Femur (tissue), 1 donor: ENCODE data around the gene MT1M.
A peak's percentile ranks its signal among the peaks of the same experiment; 100 is the strongest.
"Not testable (repeated sequence)": the region's sequence is repeated elsewhere in the genome, so short reads cannot be mapped to it uniquely, and the experiment has no call there.

ENCODE experiments used
- DNase-seq: peaks from one replicate; pipeline ENCODE4 v3.0.0-alpha.2; 2017

The MT1M gene

DNA sequence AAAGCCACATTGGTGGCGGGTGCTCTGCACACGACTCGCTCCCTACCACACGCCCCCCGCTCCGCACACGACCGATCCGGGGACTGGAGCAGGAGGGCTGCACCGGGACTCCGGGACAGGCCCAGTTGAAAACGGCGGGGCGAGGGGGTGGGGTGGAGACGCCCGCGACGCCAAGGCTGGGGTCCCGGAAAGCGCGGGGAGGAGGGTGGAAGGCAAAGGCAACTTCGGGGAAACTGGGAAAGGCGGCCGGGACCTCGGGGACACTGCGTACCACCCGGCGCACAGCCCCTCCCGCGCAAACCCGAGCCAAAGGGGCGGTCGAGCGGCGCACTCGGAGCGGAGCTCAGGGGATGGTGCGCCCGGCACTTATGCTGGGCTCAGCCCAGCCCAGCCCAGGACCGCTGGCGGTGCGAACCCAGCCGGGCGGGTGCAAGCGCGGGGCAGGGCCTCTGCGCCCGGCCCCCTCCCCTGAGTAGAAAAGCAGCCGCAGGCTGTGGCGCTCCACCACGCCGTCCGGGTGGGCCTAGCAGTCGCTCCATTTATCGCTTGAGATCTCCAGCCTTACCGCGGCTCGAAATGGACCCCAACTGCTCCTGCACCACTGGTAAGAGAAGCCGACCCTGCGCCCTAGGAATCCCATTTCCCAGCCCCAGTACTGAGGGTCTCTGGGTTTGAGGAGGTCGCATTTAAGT is at the start of gene MT1M:
Gene MT1M (plus strand): TSS at position 504 of the 692 bp plus-strand sequence. CDS start 73 bp downstream, at position 577.
- DNase-seq: peak; percentile 52

DNA sequence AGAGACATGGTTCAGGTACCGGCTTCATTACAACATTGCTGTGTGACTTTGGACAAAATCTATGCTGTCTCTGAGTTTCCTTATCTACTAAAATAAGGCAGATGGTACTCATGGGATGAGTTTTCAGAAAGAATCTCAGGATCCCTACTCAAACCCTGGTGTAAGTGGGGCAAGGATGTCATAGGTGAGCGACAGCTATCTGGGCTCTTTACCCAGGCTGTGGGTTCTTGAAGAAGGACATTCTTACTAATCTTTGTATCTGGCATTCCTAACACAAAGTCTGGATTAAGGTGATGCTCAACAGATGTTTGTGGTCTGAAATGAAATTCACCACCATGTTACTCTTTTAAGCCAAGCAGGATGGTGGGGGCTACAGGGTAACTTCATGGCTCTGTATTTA is 49.5 kb upstream of the MT1M start:
- DNase-seq: not testable (repeated sequence)

DNA sequence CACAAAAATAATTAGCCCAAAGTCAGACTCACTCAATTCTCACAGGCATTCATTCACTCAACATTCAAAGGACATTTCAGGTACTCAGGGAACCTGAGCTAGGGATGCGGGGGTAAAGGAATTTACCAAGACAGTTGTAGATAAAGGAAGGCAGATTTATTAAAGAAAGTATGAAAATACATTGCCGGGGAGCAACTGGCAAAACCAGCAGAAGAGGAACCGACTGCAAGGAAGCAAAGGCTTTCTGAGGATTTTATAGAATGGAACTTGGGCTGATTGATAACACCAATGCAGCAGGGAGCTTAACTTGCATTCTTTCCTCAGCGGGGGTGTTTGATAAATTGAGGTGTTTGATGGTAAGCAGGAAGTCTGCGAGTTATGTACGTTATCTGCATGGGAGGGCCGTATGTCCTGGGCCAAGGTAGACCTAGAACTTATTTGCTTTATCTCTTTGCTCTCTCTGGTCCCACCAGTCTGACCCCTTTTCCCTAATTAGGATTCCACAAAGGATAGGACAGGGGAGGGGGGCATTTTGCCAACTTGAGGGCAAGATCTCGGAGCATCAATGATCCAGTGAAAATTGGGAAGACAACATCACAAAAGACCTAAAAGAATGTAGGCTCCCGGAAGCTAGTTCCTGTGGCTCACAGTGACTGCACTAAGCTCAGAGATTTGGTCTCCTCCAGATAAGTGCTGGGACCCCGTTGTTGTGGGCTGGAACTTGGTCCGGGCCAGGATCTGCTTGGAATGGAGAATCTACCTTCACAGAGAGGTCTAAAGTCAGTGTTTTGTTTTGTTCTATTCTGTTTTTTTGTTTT is 48.9 kb upstream of the MT1M start:
- DNase-seq: no peak

DNA sequence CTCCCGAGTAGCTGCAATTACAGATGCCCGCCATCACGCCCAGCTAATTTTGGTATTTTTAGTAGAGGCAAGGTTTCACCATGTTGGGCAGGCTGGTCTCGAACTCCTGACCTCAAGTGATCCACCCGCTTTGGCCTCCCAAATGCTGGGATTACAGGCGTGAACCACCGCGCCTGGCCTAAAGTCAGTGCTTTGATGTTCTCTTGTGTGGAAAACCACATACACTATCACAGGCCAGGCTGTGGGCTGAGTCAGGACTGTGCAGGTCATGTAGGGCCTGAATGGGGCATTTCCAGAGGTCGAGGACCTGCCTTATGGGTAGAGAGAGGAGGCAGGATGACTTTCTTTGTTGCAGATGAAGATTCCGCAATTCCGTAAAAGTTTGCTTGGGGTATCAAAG is 48.2 kb upstream of the MT1M start:
- DNase-seq: no peak

DNA sequence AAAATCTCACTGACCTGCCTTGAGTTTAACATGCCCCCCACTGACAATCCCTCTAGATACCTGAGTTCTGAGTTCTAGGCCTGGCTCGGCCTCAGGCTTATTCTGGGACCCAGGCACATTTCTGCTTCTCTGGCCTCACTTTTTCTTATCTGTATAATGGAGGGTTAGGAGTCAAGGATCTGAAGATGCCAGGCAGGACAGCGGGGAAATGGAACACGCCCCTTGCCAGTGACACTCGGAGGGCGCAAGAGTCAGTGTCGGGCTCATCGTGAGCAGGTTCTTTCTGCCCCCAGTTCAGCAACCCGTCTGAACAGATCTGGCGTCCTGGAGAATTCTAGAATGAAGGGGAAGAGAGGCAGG is 43.7 kb upstream of the MT1M start:
- no peak for DNase-seq

DNA sequence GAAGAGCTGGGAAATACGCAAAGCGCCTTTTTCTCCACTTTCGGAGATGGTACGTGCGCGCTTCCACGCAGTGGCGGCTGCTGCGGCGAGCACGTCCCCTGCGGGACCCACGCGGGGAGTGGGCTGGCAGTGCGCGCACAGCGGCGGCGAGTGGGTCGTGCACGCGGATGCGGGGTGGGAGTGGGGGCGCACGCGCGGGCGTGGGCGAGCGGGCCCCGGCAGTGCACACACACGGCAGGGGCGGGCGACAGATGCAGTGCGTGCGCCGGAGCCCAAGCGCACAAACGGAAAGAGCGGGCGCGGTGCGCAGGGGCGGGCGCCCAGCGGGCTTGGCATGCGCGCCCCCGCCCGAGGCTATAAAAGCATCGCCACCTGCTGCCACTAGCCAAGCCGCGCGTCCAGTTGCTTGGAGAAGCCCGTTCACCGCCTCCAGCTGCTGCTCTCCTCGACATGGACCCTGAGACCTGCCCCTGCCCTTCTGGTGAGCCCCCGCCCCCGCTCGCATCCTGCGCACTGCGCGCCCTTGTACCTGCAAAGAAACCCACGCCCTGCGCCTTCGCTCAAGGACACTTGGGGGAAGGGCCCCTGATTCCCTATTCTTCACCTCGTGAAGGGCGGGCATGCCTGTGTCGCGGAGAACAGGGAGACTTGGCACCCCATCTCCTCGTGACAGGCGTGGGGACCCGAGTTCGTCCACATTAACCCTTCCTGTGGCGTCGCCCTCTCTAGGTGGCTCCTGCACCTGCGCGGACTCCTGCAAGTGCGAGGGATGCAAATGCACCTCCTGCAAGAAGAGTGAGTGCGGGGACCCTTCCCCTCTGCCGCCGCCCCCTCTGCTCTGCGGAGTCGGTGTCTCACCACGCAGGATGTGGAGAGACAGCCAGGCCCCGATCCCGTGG is 43.1 kb upstream of the MT1M start, which contains the start of gene MT3:
Gene MT3 (plus strand): TSS at position 388 of the 899 bp plus-strand sequence. CDS start 63 bp downstream, at position 451.
- peak; percentile 35 for DNase-seq

DNA sequence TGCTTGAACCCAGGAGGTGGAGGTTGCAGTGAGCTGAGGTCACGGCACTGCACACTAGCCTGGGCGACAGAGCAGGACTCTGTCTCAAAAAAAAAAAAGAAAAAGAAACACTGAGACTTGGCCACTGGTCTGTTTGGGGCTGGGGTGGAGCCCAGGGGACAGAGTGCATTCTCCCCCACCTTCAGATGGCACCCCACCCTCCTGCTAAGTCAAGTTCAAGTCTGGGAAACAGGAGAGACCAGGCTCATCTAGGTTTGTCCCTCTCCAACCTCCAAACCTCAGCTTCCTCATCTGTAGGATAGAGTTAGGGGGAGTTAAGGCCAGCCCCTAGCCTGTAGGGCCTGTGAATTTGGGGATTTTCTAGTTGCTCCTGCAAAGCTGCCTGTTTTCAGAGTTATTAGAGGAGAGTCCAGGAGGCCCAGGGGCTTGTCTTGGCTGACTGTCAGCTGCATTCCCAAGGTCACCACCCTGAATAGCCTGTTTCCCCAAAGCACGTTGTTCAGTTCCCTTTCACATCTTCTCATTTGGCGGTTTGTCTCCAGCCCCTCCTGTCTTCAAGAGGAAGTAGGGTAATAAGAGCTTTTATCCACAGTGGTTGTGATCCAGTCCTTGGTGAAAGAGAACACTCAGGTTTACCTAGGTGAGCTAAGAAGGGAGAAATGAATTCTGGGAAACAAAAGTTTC is 40.9 kb upstream of the MT1M start:
- no peak for DNase-seq

DNA sequence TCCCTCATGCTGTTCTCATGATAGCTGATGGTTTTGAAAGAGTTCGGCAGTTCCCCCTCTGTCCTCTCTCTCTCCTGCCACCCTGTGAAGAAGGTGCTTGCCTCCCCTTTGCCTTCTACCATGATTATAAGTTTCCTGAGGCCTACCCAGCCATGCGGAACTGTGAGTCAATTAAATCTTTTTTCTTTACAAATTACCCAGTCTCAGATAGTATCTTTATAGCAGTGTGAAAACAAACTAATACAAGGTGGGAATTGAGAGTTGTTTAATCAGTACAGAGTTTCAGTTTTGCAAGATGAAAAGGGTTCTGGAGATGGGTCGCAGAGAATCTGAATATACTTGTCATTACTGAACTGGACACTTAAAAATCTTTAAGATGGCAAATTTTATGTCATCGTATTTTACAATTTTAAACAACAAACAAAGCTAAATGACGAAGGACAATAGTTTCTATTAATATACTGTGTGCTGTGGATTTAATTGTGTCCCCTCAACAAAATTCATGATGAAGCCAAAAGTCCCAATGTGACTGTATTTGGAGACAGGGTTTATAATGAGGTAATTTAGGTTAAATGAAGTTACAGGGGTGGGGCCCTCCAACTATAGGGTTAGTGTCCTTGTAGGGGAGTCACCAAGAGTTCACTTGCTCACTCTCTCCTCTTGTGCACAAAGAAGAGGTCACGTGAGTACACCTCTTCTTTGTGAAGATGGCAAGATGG is 38.7 kb upstream of the MT1M start:
- no peak for DNase-seq

DNA sequence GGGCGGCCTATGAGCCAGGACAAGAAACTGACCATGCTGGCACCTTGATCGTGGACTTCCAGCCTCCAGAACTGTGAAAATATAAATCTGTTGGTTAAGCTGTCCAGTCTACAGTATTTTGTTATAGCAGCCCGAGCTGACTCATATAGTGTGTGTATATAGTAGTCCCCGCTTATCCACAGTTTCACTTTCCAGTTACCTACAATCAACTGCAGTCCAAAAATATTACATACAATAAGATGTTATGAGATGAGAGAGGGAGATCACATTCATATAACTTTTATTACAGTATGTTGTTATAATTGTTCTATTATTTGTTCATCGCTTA is 38.2 kb upstream of the MT1M start:
- no peak for DNase-seq

DNA sequence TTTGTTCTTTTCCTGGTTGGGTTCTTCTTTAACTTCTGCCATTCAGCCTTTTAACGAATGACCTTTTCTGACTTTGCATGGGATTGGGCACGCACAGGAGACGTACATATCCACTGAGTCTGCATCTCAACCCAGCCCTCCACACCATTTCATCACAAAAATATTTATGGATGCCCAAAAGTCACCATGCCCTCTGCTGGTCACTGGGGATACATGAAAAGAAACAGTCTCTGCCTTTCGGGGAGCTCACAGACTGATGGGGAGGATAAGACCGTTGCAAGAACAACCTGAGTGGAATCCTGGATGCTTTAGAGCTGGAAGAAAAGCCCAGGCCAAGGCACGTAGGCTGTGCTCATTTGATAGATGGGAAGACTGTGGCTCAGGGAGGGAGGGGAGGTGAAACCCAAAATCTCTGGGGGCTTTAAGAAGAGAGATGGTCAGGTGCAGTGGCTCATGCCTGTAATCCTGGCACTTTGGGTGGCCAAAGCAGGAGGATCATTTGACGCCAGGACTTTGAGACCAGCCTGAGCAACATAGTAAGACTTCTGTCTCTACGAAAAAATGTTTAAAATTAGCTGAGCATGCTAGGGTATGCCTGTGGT is 32.0 kb upstream of the MT1M start:
- DNase-seq: no peak

DNA sequence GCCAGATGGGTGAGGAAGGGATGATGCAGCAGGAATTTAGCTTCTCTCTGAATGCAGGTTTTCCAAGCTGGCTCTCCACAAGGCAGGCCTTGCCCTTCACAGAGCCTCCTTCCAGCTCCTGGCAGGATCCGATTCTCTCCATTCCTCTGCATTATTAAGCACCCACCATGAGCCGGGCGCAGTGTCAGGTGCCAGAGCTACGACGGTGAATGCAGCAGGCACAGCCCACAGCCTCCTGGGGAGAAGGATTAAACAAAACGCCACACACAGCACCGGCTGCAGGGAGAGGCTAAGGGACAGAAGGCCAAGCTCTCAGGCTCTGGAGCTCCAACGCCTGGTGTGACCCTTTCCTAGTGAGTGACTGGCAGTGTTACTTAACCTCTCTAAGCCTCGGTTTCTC is 31.1 kb upstream of the MT1M start:
- no peak for DNase-seq

DNA sequence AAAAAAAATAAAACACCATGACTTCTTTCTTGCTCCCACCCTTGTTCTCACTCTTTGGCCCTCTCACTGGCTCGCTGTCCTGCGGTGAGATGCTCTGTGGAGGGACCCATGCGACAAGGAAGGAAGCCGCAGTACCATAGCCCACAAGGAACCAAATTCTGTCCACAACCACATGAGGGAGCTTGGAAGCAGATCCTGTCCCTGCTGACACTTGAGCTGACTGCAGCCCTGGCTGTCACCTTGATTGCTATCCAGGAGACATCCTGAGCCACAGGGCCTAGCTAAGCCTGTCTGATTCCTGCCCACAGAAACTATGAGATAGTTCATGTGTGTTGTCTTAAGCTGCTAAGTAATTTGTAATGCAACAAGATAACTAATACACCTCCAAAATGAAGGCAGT is 28.9 kb upstream of the MT1M start:
- no peak for DNase-seq

DNA sequence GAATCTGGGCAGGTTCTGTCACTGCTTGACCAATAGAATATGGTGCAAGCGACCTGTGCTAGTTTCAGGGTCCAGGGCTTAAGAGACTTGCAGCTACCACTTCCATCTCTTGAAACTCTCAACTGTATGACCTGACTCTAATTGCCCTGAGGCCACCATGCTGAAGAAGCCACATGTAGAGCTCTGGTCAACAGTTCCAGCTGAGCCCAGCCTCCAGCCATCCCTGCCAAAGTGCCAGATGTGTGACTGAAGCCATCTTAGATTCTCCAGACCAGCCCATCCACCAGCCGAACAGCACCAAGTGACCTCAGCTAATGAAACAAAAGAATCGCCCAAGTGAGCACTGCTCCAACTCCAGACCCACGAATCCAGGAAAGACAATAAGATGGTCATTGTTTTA is 27.5 kb upstream of the MT1M start:
- DNase-seq: no peak

DNA sequence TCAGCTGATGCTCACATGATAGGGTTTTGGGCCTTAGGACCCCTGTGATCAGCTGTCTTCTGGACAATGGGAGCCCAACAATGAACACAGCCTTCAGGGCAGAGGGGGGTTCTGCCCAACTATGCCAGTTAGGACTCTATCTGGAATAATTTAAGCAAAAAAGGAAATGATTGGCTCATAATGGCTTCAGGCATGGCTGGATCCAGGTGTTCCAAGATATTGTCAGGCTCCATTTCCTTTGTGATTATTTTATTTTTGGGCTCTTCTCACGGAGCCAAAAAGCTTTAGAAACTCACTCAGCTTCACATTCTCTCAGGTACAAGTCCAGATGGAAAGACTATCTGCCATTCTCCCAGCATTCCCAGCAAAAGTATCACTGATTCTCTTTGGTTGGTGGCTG is 27.0 kb upstream of the MT1M start:
- DNase-seq: no peak

DNA sequence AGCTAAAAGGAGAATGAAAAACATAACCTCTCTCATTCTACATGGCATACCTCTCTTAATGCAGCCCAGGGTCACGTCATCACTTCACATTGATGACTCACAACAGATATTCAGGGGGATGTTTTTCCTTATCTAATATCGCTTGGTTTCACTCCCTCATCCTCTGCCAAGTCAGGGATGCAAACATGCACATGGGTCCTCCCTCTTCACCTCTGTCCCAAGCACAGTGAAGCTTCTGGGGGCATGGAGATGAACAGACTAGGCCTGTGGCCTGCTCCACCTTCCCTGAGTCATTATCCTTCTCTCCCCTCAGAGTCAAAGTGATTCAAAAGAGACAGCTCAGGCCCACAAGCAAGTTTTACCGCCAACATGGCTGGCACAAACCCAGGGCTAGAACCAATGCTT is 26.4 kb upstream of the MT1M start:
- DNase-seq: peak; percentile 31

DNA sequence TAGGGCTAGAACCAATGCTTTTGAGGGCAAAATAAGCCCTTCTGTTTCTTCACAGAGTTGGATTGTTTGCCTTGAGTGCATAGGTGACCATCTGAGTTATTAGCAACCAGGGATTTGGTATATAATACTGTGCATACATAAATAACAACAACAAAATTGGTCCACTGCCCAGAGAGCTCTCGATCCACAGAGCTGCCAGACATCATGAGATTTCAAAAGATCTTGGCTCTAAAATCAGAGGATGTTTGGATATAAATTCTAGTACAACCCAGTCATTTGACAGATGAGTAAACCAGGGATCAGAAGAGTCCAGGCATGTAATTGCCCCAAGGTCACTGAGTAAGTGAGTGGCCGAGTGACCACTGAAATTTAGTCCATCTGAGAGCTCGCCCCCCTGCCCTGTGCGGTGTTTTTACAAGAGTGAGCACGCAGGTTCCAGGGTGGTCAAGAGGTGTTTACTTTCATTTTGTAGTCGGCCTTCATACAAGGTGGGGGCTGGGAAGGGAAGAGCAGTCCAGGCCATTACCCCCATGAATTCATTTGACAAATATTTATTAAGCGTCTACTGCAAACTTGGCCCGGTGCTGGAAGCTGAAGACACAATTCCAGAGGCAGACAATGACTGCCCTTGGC is 25.9 kb upstream of the MT1M start:
- no peak for DNase-seq

DNA sequence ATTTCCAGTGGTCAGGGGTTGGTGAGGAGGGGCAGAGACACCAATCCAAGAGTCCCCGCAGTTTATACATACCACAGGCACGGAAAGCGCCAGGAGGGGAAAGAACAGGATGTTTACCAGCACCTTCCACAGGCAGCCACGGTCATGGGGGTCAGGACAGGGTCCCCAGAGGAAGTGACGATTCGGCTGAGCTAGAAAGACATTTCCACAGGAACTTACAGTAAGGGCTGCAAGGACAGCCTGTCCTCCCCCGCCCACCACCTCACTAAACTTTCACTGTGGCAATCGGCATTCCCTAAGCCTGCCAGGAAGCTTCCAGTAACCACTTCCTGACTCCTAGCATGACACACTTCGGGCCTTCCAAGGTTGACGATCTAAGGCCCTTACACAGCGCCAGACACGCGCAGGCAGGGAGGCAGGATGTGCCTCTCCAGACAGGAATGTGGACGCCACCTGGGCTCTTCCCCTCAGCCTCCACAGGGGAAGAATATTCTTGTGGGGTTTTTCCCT is 25.3 kb upstream of the MT1M start:
- DNase-seq: peak; percentile 79

DNA sequence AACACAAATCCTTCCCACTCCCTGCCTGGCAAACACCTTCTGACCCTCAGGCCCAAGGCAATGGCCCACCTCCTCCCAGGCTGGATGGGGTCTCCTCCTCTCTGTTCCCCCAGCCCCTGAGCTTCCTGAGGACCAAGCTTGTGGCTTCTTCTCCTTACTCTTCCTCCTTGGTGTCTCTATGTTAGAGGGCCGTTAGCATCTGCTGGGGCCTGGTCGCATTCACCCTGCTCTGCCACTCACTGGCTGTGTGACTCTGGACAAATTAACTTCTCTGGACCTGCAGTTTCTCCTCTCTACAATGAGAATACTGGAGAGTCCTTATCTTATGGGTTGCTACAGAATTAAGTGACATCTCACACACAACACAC is 24.8 kb upstream of the MT1M start:
- no peak for DNase-seq

DNA sequence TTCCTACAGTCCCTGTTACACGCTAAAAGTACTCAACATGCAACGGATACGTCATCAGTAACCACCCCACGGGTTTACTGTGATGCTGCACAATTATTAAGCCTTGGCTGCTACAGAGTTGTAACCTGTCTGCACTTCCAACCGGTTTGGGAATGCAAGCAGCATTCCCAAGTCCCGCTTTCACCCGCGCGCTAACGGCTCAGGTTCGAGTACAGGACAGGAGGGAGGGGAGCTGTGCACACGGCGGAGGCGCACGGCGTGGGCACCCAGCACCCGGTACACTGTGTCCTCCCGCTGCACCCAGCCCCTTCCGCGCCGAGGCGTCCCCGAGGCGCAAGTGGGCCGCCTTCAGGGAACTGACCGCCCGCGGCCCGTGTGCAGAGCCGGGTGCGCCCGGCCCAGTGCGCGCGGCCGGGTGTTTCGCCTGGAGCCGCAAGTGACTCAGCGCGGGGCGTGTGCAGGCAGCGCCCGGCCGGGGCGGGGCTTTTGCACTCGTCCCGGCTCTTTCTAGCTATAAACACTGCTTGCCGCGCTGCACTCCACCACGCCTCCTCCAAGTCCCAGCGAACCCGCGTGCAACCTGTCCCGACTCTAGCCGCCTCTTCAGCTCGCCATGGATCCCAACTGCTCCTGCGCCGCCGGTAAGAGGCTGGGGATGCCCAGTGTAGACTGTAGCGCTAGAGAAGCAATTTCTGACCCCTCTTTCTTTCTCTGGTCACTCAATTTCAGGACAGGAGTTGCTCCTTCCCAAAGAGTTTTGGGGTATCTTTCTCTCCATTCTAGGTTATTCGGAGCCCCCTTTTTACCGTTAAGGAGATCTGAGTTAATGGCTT is 24.2 kb upstream of the MT1M start, which contains the start of gene MT2A:
Gene MT2A (plus strand): TSS at position 542 of the 833 bp plus-strand sequence. CDS start 72 bp downstream, at position 614.
- peak; percentile 95 for DNase-seq

DNA sequence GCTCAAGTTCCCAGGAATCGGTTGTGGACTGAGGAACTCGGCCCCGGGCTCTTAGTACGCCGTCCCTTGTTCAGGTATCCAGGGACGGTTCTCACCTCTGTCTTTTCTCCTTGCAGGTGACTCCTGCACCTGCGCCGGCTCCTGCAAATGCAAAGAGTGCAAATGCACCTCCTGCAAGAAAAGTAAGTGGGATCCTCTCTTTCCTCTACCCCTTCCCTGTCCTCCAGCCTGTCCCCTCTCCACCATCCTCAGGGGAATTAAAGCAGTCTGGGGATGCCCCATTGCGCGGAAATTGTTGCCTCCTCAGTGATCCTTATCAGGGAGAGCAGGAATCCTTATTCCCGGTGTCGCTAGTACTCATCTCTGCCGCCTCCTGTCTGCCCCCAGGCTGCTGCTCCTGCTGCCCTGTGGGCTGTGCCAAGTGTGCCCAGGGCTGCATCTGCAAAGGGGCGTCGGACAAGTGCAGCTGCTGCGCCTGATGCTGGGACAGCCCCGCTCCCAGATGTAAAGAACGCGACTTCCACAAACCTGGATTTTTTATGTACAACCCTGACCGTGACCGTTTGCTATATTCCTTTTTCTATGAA is 23.5 kb upstream of the MT1M start:
- peak; percentile 39 for DNase-seq
